Endodermal cell (in vitro differentiated cells): Measurements from ENCODE around the gene PELI2. TPM values are rescaled to one million over a fixed set of nuclear protein-coding genes. Genes with fewer than 3 reads are reported as not detected.

Experiments used
- DNase-seq: peaks from one replicate; pipeline ENCODE4 v3.0.0-alpha.2; 2017
- H3K27ac ChIP-seq: 2 replicates; pipeline ENCODE4 v1.5.1; 2013; ENCODE audit warnings: mild to moderate bottlenecking, low read depth, low read length, moderate library complexity
- H3K27me3 ChIP-seq: 2 replicates; pipeline ENCODE4 v1.6.1; 2013; ENCODE audit warnings: mild to moderate bottlenecking, low read length, moderate library complexity; ENCODE audit not compliant: insufficient read depth, control insufficient read depth, poor library complexity, severe bottlenecking
- H3K36me3 ChIP-seq: 2 replicates; pipeline ENCODE4 v1.7.0; 2013; ENCODE audit warnings: mild to moderate bottlenecking, low read length, moderate library complexity; ENCODE audit not compliant: control insufficient read depth, insufficient read depth
- H3K4me1 ChIP-seq: one replicate; pipeline ENCODE4 v1.7.0; 2013; ENCODE audit warnings: low read length; ENCODE audit not compliant: control insufficient read depth, insufficient read depth
- H3K4me3 ChIP-seq: 2 replicates; pipeline ENCODE4 v1.5.1; 2013; ENCODE audit warnings: mild to moderate bottlenecking, low read length, moderate library complexity
- H3K9ac ChIP-seq: 2 replicates; pipeline ENCODE4 v1.6.1; 2013; ENCODE audit warnings: mild to moderate bottlenecking, low read length, moderate library complexity; ENCODE audit not compliant: poor library complexity, severe bottlenecking; ENCODE audit errors: extremely low read depth
- H3K9me3 ChIP-seq: 2 replicates; pipeline ENCODE4 v1.6.1; 2013; ENCODE audit warnings: mild to moderate bottlenecking, low read length, moderate library complexity; ENCODE audit not compliant: control insufficient read depth
- H3K27ac Mint-ChIP-seq: 2 replicates; pipeline ENCODE4 v1.8.0; 2020; ENCODE audit warnings: mixed read lengths
- H3K27me3 Mint-ChIP-seq: 2 replicates; pipeline ENCODE4 v1.8.0; 2021; ENCODE audit warnings: mild to moderate bottlenecking, mixed read lengths; ENCODE audit not compliant: insufficient read depth
- H3K36me3 Mint-ChIP-seq: 2 replicates; pipeline ENCODE4 v1.8.0; 2020; ENCODE audit warnings: low read depth, mixed read lengths
- H3K4me1 Mint-ChIP-seq: 2 replicates; pipeline ENCODE4 v1.8.0; 2020; ENCODE audit warnings: mixed read lengths
- H3K4me3 Mint-ChIP-seq: 2 replicates; pipeline ENCODE4 v1.8.0; 2020; ENCODE audit warnings: mild to moderate bottlenecking, moderate library complexity, mixed read lengths
- H3K9me3 Mint-ChIP-seq: 2 replicates; pipeline ENCODE4 v1.8.0; 2020; ENCODE audit warnings: mild to moderate bottlenecking, mixed read lengths
- WGBS, 2 experiments: methylation state at CpG; one replicate each; pipeline versions ENCODE4 v1.1.5 to v1.1.7; 2013; ENCODE audit warnings: missing lambda C conversion rate in 2 of 2, mixed read lengths in 1 of 2; ENCODE audit not compliant: insufficient coverage in 1 of 2, insufficient read length in 1 of 2; 5-methylcytosine and 5-hydroxymethylcytosine counted together
- total RNA-seq, 2 donors: library from RNA; stranded (reverse); fragmentation: NEBNext Ultra II Directional in 1 of 2; extraction: Animal tissue kit (Norgen Biotek cat#: 25700) in 1 of 2; gene quantifications; 2 replicates in 1 of 2; 3 replicates in 1 of 2; pipeline ENCODE4 v1.2.1, GENCODE V29; 2021
- TF ChIP-seq, protein P1 (sequence below): fragments of 200-600 bp; sonication (generic); conservative IDR thresholded peaks from 2 replicates; pipeline ENCODE4 v1.5.0; 2021; ENCODE audit warnings: antibody characterized with exemption, mild to moderate bottlenecking

Gene PELI2
- total RNA-seq, 2 donors from 2014 or later, result 5.9 to 8.1 TPM

DNA sequence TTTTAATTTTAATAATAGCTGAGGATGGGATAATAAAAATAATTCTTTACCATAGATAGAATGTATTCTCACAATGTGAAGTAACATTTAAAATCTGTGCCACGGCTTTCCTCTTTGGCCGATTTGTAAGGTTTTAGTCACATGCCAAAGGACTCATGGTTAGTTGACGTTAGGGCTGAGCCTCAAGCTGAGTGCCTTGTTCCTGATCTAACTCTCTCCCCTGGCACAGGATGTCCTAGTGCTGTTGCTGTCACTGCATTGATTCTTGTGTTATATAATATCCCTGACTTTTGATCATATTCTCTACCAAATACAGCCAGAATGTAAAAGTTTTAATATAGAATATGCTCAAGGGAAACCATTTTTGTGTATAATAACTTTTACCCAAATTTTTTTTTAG, 144.3 kb downstream of the PELI2 start:
- H3K4me1 Mint-ChIP-seq, result no peaks in the 10 kb centered on the region
- peaks cover 7% of the 10 kb centered on the region for H3K9me3 ChIP-seq
- no peak overlapping the region for H3K27ac ChIP-seq
- H3K27me3 Mint-ChIP-seq, result no peaks in the 10 kb centered on the region
- no peak overlapping the region for H3K4me3 Mint-ChIP-seq
- no peaks in the 10 kb centered on the region for H3K36me3 Mint-ChIP-seq
- no peaks in the 10 kb centered on the region for H3K27me3 ChIP-seq
- H3K9me3 Mint-ChIP-seq, result peaks cover 10% of the 10 kb centered on the region
- H3K4me3 ChIP-seq, result no peak overlapping the region
- H3K36me3 ChIP-seq, result no peaks in the 10 kb centered on the region
- no peak for DNase-seq
- 98 to 100% methylated on average over 2 to 3 of the region's 3 CpGs for WGBS, 2 experiments
- TF ChIP-seq, protein P1, sequence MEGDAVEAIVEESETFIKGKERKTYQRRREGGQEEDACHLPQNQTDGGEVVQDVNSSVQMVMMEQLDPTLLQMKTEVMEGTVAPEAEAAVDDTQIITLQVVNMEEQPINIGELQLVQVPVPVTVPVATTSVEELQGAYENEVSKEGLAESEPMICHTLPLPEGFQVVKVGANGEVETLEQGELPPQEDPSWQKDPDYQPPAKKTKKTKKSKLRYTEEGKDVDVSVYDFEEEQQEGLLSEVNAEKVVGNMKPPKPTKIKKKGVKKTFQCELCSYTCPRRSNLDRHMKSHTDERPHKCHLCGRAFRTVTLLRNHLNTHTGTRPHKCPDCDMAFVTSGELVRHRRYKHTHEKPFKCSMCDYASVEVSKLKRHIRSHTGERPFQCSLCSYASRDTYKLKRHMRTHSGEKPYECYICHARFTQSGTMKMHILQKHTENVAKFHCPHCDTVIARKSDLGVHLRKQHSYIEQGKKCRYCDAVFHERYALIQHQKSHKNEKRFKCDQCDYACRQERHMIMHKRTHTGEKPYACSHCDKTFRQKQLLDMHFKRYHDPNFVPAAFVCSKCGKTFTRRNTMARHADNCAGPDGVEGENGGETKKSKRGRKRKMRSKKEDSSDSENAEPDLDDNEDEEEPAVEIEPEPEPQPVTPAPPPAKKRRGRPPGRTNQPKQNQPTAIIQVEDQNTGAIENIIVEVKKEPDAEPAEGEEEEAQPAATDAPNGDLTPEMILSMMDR, result no peak
- no peaks in the 10 kb centered on the region for H3K4me1 ChIP-seq
- H3K27ac Mint-ChIP-seq, result no peak overlapping the region
- H3K9ac ChIP-seq, result no peak overlapping the region

DNA sequence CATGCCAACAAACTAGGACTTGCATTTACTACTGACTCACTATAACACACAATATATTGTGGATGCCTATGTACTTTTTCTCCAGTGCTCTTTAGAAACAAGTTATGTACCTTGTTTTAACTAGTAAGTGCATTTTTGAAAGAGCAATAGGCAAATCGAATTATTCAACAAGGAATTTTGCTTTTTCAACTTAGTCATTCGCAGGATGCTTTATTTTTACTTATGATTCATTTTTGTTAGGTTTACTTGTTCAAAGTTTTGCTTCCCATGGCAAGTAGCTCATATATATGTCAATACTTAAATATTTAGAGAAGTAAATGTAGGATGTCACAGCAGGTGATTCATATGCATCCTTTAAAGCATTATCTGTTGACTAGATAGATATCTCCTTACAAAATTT, 149.8 kb downstream of the PELI2 start:
- Mint-ChIP-seq H3K9me3 (no peaks in the 10 kb centered on the region), H3K36me3 (no peaks in the 10 kb centered on the region), H3K27me3 (peaks cover 4% of the 10 kb centered on the region), H3K27ac (no peak overlapping the region), H3K4me1 (peaks cover 6% of the 10 kb centered on the region), H3K4me3 (no peak overlapping the region)
- Histone ChIP-seq H3K27me3 (no peaks in the 10 kb centered on the region), H3K27ac (no peak overlapping the region), H3K9me3 (no peaks in the 10 kb centered on the region), H3K36me3 (no peaks in the 10 kb centered on the region), H3K4me1 (peaks cover 2% of the 10 kb centered on the region), H3K9ac (no peak overlapping the region), H3K4me3 (no peak overlapping the region)
- WGBS, 2 experiments, result 98% methylated on average over 2 of the region's 2 CpGs; no CpG with 5 or more reads in 1 of the 2 experiments
- TF ChIP-seq, protein P1, result no peak
- DNase-seq, result no peak

DNA sequence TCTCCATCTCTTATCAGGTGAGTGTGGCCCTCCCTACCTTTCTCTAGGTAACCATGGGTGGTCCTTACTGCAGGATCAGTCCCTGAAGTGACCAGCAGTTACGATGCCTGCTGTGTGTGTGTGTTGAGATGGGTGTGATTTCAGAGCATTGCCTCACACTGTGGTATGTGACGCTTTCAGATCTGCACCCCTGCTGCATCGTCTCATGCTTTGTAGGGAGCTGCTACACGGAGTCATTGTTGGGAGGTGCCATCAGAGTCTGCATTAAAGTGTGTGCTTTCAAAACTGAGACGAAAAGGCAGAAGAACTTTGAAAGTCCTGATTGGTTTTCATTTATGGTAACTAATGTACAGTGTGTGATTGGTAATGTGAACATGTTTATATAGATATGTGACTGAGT, 150.5 kb downstream of the PELI2 start:
- Mint-ChIP-seq H3K36me3 (no peaks in the 10 kb centered on the region), H3K4me1 (peaks cover 6% of the 10 kb centered on the region), H3K4me3 (no peak overlapping the region), H3K27ac (no peak overlapping the region), H3K27me3 (peaks cover 4% of the 10 kb centered on the region), H3K9me3 (no peaks in the 10 kb centered on the region)
- WGBS, 2 experiments, result 61 to 74% methylated on average over 3 to 5 of the region's 5 CpGs
- H3K9ac ChIP-seq, result no peak overlapping the region
- TF ChIP-seq, protein P1, result no peak
- no peaks in the 10 kb centered on the region for H3K27me3 ChIP-seq
- peak; percentile 64 for DNase-seq
- no peak overlapping the region for H3K27ac ChIP-seq
- H3K4me3 ChIP-seq, result no peak overlapping the region
- no peaks in the 10 kb centered on the region for H3K9me3 ChIP-seq
- H3K36me3 ChIP-seq, result no peaks in the 10 kb centered on the region
- peaks cover 2% of the 10 kb centered on the region for H3K4me1 ChIP-seq
